IPS-15b (cell line): ENCODE data around the gene GBX1.

Experiments used
- H3K27me3 ChIP-seq: one replicate; pipeline ENCODE4 v1.6.1; 2013; ENCODE audit warnings: low read length; ENCODE audit not compliant: control insufficient read depth, insufficient read depth
- H3K36me3 ChIP-seq: one replicate; pipeline ENCODE4 v1.6.1; 2013; ENCODE audit warnings: low read length; ENCODE audit not compliant: control insufficient read depth, insufficient read depth
- H3K4me1 ChIP-seq: one replicate; pipeline ENCODE4 v1.6.1; 2013; ENCODE audit warnings: mild to moderate bottlenecking, low read length; ENCODE audit not compliant: control insufficient read depth, insufficient read depth
- H3K4me3 ChIP-seq: one replicate; pipeline ENCODE4 v1.5.1; 2013; ENCODE audit warnings: low read depth, low read length
- H3K9ac ChIP-seq: one replicate; pipeline ENCODE4 v1.6.1; 2013; ENCODE audit warnings: low read depth, mild to moderate bottlenecking, low read length
- H3K9me3 ChIP-seq: one replicate; pipeline ENCODE4 v1.6.1; 2013; ENCODE audit warnings: mild to moderate bottlenecking, low read length; ENCODE audit not compliant: control insufficient read depth, insufficient read depth

GBX1 gene

GRCh38 chr7:151126491-151127137, 40.9 kb downstream of the GBX1 start:
- H3K4me3 ChIP-seq: no peak overlapping the region
- no peak overlapping the region for H3K9ac ChIP-seq
- H3K9me3 ChIP-seq: no peaks in the 10 kb centered on the region
- peaks cover 5% of the 10 kb centered on the region for H3K4me1 ChIP-seq
- H3K36me3 ChIP-seq: peaks cover 14% of the 10 kb centered on the region
- peaks cover 24% of the 10 kb centered on the region for H3K27me3 ChIP-seq

- Histone ChIP-seq H3K36me3 (peaks cover 12% of the 10 kb centered on the region), H3K4me3 (peak overlapping the region; percentile 62), H3K4me1 (peaks cover 5% of the 10 kb centered on the region), H3K9ac (no peak overlapping the region), H3K27me3 (peaks cover 24% of the 10 kb centered on the region), H3K9me3 (no peaks in the 10 kb centered on the region)
Observed at GRCh38 chr7:151125846-151126481, 41.5 kb downstream of the GBX1 start.

GRCh38 chr7:151125470-151125845, 42.0 kb downstream of the GBX1 start:
- Histone ChIP-seq H3K4me3 (peak overlapping the region; percentile 62), H3K9me3 (no peaks in the 10 kb centered on the region), H3K27me3 (peaks cover 24% of the 10 kb centered on the region), H3K36me3 (peaks cover 14% of the 10 kb centered on the region), H3K9ac (no peak overlapping the region), H3K4me1 (peaks cover 5% of the 10 kb centered on the region)

- H3K9ac ChIP-seq: no peak overlapping the region
- peaks cover 5% of the 10 kb centered on the region for H3K4me1 ChIP-seq
- H3K9me3 ChIP-seq: no peaks in the 10 kb centered on the region
- H3K27me3 ChIP-seq: peaks cover 24% of the 10 kb centered on the region
- H3K4me3 ChIP-seq: peak overlapping the region; percentile 62
- peaks cover 17% of the 10 kb centered on the region for H3K36me3 ChIP-seq
Observed at GRCh38 chr7:151124899-151125399, 42.5 kb downstream of the GBX1 start.

GRCh38 chr7:151124481-151124880, 43.0 kb downstream of the GBX1 start:
- no peak overlapping the region for H3K9ac ChIP-seq
- no peak overlapping the region for H3K4me3 ChIP-seq
- H3K4me1 ChIP-seq: peaks cover 5% of the 10 kb centered on the region
- peaks cover 24% of the 10 kb centered on the region for H3K27me3 ChIP-seq
- peaks cover 20% of the 10 kb centered on the region for H3K36me3 ChIP-seq
- H3K9me3 ChIP-seq: no peaks in the 10 kb centered on the region

GRCh38 chr7:151123822-151124464, 43.6 kb downstream of the GBX1 start:
- H3K9me3 ChIP-seq: no peaks in the 10 kb centered on the region
- peaks cover 24% of the 10 kb centered on the region for H3K27me3 ChIP-seq
- H3K9ac ChIP-seq: no peak overlapping the region
- peaks cover 18% of the 10 kb centered on the region for H3K36me3 ChIP-seq
- H3K4me1 ChIP-seq: peaks cover 5% of the 10 kb centered on the region
- no peak overlapping the region for H3K4me3 ChIP-seq

- H3K27me3 ChIP-seq: peaks cover 24% of the 10 kb centered on the region
- H3K4me1 ChIP-seq: peaks cover 5% of the 10 kb centered on the region
- H3K4me3 ChIP-seq: no peak overlapping the region
- H3K9me3 ChIP-seq: no peaks in the 10 kb centered on the region
- H3K9ac ChIP-seq: no peak overlapping the region
- H3K36me3 ChIP-seq: peaks cover 21% of the 10 kb centered on the region
Observed at GRCh38 chr7:151123158-151123821, 44.2 kb downstream of the GBX1 start.

- H3K9me3 ChIP-seq: no peaks in the 10 kb centered on the region
- peaks cover 5% of the 10 kb centered on the region for H3K4me1 ChIP-seq
- no peak overlapping the region for H3K9ac ChIP-seq
- peaks cover 24% of the 10 kb centered on the region for H3K27me3 ChIP-seq
- H3K4me3 ChIP-seq: no peak overlapping the region
- peaks cover 21% of the 10 kb centered on the region for H3K36me3 ChIP-seq
Observed at GRCh38 chr7:151122796-151123157, 44.7 kb downstream of the GBX1 start.

- Histone ChIP-seq H3K27me3 (peaks cover 19% of the 10 kb centered on the region), H3K9ac (no peak overlapping the region), H3K9me3 (no peaks in the 10 kb centered on the region), H3K4me3 (no peak overlapping the region), H3K4me1 (peaks cover 5% of the 10 kb centered on the region), H3K36me3 (peaks cover 21% of the 10 kb centered on the region)
Observed at GRCh38 chr7:151122276-151122675, 45.2 kb downstream of the GBX1 start.

GRCh38 chr7:151121380-151122170, 45.9 kb downstream of the GBX1 start:
- no peaks in the 10 kb centered on the region for H3K9me3 ChIP-seq
- H3K9ac ChIP-seq: no peak overlapping the region
- no peak overlapping the region for H3K4me3 ChIP-seq
- H3K4me1 ChIP-seq: peaks cover 1% of the 10 kb centered on the region
- peaks cover 14% of the 10 kb centered on the region for H3K27me3 ChIP-seq
- H3K36me3 ChIP-seq: peaks cover 21% of the 10 kb centered on the region

GRCh38 chr7:151120896-151121295, 46.6 kb downstream of the GBX1 start:
- no peak overlapping the region for H3K9ac ChIP-seq
- no peaks in the 10 kb centered on the region for H3K9me3 ChIP-seq
- H3K4me1 ChIP-seq: peaks cover under 1% of the 10 kb centered on the region
- peaks cover 25% of the 10 kb centered on the region for H3K36me3 ChIP-seq
- no peak overlapping the region for H3K4me3 ChIP-seq
- peaks cover 14% of the 10 kb centered on the region for H3K27me3 ChIP-seq
